Measurements from ENCODE around the gene ATF7IP.

DNA sequence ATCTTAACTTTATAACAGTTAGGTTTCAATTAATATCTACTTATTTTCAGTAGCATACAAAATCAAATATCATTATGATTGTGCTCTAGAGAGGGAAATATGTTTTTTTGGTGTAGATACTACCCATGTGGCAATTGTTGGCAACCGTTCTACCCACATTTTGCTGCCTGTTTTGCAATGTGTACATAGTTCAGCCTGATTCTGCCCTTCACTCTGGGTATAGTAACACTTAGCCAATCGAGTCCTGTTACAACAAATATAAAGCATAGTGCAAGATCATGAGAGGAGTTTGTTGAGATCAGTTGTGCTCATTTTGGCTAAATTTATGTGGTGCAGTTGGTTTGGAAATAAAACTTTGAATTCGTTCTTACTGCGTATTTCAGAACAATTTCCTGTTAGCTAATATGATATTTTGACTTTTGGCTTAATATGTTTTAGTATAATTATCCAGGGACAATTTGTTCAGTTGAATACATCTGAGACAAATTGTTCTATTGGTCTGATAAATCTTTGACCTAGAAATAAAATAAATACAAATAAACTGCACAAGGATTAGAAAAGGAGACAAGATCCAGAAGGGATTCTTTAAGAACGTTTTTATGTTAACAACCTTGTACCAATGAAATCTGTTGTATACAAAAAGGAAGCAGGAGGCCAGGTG, 76.9 kb downstream of the ATF7IP start:
- TF ChIP-seq, protein P1, sequence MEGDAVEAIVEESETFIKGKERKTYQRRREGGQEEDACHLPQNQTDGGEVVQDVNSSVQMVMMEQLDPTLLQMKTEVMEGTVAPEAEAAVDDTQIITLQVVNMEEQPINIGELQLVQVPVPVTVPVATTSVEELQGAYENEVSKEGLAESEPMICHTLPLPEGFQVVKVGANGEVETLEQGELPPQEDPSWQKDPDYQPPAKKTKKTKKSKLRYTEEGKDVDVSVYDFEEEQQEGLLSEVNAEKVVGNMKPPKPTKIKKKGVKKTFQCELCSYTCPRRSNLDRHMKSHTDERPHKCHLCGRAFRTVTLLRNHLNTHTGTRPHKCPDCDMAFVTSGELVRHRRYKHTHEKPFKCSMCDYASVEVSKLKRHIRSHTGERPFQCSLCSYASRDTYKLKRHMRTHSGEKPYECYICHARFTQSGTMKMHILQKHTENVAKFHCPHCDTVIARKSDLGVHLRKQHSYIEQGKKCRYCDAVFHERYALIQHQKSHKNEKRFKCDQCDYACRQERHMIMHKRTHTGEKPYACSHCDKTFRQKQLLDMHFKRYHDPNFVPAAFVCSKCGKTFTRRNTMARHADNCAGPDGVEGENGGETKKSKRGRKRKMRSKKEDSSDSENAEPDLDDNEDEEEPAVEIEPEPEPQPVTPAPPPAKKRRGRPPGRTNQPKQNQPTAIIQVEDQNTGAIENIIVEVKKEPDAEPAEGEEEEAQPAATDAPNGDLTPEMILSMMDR (IDR thresholded peaks at IDR 0.05): no peak
- TF ChIP-seq ZFX (IDR thresholded peaks at IDR 0.05; ENCODE audit: borderline replicate concordance): no peak

All from 22Rv1 (cell line).